Stimulated activated CD8-positive, alpha-beta memory T cell treated with anti-CD3 and anti-CD28 coated beads, Interleukin-2, amount 100 ng/mL, for 48 hours (primary cell): Measurements from ENCODE around the gene NMB.
"Not testable (repeated sequence)": the region's sequence is repeated elsewhere in the genome, so short reads cannot be mapped to it uniquely, and the experiment has no call there.

Source experiments
- DNase-seq, 2 donors: peaks; one replicate each; pipeline ENCODE4 v3.0.0-alpha.2; 2020; ENCODE audit warnings: low read depth in 2 of 2

Gene NMB

DNA sequence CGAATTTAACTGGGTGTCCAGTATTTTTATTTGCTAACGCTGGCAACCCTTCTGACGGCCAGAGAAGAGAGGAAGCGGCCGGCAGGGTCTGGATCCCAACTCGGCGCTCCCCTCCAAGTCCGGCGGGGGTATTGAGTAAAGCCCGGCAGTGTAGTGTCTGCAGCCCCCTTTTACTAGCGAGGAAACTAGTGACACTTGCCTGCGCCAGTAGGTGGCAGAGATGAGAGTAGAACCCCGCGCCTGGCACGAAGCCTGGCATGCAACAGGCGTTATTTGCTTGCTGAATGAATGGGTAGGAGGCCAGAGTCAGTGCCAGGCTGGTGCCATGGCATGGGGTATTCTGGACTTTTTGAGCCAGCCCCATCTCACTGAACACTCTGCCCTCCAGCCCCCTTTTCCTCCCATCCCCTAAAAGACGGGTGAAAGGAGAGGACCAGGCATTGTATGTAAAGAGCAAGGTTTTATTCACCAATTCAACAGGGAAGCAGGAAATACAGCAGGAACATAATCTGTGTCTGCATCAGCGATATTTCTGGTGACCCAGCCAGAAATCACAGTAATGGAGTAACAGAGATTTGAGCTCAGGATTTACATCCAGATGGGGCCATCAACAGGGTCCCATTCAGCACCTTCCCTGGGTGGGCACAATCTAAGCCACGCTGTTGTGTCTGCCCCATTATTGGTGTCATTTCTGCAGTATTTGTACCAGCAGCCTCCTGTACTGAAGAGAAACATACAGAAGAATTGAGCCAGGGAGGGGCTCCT lies 3.1 kb downstream of the NMB start:
- peak; percentile 53 to 54 for DNase-seq

DNA sequence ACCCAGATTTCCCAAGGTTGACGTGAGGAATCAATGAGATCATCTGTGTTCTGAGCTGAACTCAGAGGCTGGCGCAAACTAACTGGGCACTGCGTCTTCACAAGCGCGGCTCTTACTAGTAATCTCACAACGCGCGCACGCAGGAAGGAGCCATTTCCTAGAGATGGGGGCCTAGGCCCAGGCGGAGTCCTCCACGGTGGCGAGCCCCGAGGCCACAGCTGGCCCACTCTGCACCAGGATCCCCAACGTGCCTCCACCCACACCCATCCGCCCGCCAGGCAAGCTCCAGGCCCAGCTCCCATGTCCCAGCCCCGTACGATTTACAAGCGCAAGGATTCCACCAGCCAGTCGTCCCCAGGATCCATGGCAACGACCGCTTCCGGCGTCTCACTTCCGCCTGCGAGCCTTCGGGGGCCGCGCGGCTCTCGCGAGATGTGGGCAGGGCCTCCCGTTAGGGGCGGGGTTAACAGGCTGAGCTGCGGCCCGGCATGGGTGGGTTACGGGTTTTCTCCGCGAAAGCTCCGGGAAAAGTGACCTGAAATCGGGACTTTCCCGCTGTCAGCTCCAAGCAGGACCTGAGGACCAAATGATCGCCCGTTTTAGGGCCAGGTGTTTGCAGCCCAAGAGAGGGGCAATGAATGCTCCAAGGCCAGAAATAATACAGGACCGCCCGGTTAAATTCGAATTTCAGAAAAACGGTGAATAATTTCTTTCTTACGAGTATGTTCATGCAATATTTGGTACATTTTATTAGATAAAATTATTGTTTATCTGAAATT lies 3.9 kb downstream of the NMB start, which contains the start of gene WDR73:
Gene WDR73, minus strand, starts transcription at position 374 of the 779 bp plus-strand sequence. Its CDS starts 9 bp downstream, at position 365.
- DNase-seq = peak; percentile 95 to 97

DNA sequence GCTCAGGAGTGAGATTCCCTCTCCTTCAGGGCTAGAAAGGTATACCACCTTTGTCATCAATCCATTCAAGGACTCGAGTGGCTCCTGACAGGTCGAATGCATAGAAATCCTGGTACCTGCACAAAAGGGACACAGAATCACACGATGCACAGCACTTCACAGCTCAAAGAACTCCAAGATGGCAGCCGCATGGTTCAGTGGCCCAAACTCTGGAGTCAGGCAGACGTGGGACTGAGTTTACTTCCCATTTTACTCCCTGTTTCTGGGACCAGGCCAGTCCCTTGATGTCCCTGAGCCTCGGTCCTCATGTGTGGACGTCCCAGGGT lies 4.5 kb downstream of the NMB start:
- DNase-seq = no peak

DNA sequence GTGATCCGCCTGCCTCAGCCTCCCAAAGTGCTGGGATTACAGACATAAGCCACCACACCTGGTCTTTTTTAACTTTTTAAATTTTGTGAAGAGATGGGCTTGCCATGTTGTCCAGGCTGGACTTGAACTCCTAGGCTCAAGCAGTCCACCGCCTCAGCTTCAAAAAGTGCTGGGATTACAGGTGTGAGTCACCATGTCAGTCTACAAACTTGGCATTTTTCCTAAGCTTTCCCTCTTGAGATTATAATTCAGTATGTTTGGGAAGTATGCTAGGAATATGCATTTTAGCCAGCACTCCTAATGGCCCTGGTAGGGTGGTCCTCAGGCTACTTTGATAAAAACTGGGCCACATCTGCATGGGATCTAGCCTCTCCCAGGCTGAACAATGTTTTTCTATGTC lies 8.3 kb downstream of the NMB start:
- DNase-seq = no peak

DNA sequence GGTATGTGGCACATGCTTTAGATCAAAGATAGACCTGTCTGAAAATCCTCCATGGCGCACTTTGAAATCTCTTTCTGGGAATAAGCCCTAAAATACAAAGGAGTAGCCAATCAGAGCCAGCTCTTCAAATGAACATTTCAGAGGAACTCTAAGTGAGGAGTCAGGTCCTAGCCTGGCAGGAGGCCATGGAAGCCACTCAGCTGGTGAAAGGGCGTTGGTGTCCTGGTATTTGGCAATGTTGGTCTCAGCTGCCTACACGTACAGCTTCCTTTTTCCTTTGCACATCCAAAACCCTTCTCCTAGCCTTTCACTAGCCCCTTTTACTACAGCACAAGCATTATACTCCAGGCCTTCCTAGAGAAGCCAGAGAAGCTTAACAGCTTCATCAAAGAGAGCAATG lies 9.5 kb downstream of the NMB start:
- no peak for DNase-seq

DNA sequence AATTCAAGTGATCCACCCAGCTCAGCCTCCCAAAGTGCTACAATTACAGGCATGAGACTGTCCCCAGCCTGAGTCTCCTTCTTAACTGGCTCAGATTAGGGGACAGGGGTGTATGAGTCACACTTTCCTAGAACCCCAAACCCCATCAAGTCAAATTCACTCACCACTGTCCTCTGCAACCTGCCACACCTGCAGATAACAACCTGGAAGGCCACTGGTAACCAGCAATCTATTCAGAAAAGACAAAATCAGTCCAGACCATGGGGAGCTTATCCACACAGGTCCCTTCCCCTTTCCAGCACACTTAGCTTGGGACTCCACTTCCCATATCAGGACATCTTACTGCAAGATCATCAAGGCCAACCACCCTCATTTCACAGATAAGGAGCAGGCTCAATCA lies 10.3 kb downstream of the NMB start:
- DNase-seq = no peak

DNA sequence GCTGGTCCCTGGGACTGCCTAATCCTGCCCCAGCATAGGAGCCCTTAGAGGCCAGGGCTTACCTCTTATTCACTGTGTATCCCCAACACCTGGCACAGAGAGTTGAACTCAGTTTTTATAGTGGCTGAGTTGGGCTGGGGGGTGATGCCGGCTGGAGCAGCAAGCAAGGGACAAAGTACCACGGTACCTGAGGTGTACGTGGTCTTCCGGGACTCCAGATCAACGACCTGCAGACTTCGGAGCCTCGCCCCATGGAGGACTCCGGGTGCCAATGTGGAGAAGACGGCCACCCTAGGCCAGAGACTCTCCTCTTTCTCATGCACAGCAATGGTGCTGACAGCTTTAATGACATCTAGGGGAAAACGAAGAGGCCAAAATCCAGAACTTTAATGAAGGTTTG lies 12.0 kb downstream of the NMB start:
- DNase-seq = no peak

DNA sequence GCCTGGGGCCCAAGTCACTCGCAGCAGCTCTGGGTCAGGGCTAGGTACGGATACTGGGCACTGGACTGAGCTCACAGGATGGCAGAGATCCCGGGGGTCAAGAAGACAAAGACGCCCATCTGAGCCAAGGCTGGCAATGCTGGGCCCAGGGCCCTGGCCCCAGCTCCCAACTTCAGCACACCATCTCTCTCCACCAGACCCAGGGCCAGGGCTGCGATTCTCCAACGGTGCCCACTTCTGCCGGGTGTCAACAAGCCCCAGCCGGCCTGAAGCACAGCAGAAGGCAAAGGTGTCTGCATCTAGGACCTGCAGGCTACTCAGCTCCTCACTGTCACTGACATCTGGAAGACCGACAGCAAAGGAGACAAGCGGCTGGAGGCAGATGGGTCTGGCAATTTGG lies 12.5 kb downstream of the NMB start:
- DNase-seq = no peak

DNA sequence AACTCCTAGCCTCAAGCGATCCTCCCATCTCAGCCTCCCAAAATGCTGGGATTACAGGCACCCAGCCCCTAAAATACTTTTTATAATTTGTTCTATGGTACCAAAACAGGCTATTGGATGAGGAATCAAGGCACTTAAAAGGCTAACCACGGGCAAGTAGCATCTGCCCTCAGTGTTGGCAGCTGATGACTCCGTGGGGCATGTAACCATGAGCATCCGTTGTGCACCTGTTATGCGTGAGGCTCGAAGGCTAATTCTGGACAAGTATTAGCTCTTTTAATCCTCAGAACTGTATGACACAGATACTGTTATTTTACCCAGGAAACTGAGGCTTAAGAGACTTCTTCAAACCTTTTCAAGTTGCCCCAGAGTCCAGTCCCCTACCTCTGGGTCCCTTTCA lies 14.2 kb downstream of the NMB start:
- no peak for DNase-seq

DNA sequence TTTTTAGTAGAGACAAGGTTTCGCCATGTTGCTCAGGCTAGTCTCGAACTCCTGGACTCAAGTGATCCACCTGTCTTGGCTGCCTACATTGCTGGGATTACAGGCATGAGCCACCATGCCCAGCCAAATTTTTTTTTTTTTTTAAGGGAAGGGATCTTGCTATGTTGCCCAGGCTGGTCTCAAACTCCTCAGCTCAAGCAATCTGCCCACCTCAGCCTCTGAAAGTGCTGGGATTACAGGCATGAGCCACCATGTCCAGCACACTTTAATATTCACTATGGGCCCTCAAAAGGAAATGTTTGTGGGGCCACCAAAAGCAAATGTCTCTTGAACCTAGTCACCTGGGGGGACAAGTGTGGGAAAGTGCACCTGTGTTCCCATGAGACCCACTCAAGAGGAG lies 15.4 kb downstream of the NMB start:
- DNase-seq = not testable (repeated sequence)

DNA sequence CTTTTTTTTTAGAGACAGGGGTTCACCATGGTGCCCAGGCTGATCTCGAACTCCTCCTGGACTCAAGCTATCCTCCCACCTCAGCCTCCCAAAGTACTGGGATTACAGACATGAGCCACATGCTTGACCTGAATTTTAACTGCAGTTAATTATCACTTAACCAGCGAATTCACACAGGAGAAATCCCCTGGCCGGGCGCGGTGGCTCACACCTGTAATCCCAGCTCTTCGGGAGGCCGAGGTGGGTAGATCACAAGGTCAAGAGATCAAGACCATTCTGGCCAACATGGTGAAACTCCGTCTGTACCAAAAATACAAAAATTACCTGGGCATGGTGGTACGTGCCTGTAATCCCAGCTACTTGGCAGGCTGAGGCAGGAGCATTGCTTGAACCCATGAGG lies 16.1 kb downstream of the NMB start:
- not testable (repeated sequence) for DNase-seq

DNA sequence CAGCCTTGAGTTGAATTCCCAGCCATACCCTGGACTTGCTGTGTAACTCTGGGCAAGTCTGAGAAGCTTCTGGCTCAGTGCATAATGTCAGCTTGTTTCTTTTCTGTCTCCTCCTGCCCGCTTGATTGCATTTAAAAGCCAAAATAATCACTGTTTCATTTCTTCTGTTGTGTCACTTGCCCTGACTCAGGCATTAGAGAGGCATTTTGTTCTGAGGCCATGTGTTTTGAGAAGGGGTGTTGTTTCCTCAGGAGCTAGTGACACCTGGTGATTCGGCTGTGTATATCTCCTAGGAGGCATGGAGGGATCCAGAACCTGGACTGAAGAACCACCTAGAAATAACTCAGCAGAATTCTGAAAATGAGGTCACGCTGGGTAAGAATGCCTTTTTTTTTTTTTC lies 19.9 kb downstream of the NMB start:
- no peak for DNase-seq

DNA sequence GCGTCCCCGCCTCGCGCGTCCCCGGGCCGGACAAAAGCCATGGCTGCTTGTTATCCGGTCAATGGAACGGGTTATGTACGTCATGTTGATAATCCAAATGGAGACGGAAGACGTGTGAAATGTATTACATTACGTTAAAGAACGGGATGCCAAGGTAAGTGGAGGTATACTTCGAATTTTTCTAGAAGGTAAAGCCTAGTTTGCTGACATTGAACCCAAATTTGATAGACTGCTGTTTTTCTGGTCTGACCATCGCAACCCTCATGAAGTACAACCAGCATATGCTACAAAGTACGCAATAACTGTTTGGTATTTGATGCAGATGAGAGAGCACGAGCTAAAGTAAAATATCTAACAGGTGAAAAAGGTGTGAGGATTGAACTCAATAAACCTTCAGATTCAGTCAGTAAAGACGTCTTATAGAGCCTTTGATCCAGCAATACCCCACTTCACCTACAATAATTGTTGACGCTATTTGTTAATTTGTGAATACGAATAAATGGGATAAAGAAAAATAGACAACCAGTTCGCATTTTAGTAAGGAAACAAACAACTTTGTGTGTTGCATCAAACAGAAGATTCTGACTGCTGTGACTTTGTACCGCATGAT lies 23.7 kb downstream of the NMB start:
- DNase-seq = no peak

DNA sequence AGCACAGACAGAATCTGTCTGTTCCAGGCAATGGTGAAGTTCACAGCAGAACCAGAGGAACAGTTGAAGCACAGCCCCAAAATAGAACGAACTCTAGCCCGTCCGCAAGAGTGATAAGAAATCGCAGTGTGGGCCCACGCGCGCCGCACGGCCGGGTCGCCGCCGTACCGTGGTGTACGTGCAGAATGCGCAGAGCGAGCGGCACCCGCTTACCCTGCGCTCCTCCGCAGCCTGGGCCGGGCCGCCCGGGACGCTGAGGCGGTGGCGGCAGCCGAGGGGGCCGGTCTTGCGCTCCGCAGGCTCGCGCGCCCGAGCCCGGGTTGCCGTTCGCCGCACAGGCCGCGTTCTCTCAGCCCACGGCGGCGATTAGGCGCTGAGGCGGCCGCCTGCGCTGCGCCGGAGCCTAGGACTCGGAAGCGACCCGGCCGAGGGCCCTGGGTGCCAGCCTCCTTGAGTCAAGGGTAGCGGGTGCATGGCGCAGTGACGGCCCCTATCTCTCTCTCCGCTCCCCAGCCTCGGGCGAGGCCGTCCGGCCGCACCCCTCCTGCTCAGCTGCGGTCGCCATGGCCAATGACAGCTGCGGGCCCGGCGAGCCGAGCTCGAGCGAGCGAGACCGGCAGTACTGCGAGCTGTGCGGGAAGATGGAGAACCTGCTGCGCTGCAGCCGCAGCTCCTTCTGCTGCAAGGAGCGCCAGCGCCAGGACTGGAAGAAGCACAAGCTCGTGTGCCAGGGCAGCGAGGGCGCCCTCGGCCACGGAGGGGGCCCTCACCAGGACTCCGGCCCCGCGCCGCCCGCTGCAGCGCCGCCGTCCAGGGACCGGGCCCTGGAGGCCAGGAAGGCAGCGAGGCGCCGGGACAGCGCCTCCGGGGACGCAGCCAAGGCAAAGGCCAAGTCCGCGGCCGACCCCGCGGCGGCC lies 24.4 kb downstream of the NMB start:
- DNase-seq = peak; percentile 53 to 56

DNA sequence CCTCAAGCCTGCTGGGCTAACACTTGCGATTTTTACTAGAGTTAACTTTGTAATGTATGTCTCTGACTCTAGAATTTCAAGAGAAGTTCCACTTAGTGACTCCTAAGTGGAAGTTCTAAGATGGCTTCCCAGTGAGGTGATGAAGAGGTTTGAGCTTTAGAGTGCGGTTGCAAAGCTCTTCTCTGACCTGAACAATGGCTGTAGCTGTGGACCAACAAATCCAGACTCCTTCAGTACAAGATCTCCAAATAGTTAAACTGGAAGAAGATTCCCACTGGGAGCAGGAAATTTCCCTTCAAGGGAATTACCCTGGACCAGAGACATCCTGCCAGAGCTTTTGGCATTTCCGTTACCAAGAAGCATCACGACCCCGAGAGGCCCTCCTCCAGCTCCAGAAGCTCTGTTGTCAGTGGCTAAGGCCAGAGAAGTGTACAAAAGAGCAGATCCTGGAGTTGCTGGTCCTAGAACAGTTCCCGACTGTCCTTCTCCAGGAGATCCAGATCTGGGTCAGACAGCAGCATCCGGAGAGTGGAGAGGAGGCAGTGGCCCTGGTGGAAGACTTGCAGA lies 26.2 kb downstream of the NMB start:
- no peak for DNase-seq

DNA sequence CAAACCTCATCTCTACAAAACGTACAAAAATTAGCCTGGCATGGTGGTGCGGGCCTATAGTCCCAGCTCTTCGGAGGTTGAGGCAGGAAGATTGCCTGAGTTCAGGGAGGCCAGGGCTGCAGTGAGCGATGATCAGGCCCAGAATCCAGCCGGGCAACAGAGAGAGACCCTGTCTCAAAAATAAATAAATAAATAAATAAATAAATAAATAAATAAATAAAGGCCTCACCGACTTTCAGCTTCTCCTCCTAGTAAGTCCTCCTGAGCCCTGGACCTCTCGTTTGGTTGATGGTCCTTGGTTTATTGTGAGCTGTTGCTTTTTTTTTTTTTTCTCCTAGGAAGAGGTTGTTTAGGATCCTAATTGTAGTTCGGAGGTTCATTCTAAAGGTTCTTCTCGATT lies 29.0 kb downstream of the NMB start:
- no peak for DNase-seq

DNA sequence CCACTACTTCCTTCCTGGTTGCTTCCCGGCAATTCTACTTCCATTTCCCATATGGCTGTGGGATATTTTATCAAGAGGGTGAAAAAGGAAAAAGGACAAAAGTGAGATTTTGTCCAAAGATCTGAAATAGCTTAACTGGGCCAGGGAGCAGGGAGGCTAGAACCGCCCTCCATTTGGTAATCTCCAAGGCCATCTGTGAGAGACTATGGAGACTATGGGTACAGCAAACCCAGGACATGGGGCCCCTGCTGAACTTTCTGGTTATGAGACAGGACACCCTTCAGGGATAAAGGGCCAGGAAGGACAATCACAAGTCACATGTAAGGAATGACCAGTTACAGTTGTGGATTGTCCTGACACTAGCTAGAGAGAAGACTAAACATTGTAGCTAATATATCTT lies 32.9 kb downstream of the NMB start:
- DNase-seq = no peak

DNA sequence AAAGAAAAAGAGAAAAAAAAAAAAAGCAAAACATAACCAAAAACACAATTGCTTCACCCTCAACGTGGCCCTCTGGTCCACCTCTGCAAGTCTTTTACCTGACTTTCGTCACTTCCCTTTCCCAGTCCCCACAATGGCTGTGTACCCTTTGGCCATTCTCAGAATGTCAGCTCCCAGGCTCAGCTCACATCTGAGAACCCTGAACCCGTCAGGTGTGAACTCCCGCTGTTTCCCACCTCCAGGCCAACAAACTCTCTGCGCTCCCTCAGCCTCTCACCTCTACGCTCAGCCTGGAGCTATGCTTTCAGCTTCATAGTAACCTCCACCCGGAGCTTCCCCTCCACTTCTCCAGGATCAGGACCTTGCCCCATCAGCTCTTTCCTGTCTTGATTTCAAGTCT lies 33.6 kb downstream of the NMB start:
- no peak for DNase-seq

DNA sequence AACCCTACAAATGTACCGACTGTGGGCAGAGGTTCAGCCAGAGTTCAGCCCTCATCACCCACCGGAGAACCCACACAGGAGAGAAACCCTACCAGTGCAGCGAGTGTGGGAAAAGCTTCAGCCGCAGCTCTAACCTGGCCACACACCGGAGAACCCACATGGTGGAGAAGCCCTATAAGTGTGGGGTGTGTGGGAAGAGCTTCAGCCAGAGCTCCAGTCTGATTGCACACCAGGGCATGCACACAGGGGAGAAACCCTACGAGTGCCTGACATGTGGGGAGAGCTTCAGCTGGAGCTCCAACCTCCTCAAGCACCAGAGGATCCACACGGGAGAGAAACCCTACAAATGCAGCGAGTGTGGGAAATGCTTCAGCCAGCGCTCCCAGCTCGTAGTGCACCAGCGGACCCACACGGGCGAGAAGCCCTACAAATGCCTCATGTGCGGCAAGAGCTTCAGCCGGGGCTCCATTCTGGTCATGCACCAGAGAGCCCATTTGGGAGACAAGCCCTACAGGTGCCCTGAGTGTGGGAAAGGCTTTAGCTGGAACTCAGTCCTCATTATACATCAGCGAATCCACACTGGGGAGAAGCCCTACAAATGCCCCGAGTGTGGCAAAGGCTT lies 36.5 kb downstream of the NMB start:
- DNase-seq = no peak

DNA sequence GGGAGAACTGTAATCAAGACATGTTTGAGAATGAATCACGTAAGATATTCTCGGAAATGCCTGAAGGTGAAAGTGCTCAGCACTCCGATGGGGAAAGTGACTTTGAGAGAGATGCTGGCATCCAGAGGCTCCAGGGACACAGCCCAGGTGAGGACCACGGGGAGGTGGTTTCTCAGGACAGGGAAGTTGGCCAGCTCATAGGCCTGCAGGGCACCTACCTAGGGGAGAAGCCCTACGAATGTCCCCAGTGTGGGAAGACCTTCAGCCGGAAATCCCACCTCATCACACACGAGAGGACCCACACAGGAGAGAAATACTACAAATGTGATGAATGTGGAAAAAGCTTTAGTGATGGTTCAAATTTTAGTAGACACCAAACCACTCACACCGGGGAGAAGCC lies 37.4 kb downstream of the NMB start:
- DNase-seq = no peak

DNA sequence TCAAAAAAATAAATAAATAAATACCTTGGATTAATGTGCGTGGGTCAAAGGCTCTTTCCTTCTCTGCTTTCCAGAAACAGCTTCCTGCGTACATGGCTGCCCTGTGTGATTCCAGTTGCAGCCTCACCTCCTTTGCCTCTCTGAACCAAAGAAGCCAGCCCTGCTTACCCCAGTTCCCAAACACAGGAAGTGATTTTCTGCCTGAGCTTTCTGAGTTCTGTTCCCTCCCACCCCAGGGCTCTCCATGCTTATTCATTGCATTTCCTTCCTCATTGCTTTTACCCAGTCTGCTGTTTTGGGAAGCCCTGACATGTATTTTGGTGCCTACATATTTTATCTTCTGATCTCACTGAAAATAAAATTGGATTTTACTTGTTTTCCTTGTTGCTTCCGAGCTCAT lies 41.8 kb downstream of the NMB start:
- no peak for DNase-seq
